ENCODE measurements around the gene TBL3.
"Not testable (repeated sequence)": the region's sequence is repeated elsewhere in the genome, so short reads cannot be mapped to it uniquely, and the experiment has no call there.

Gene TBL3

GRCh38 chr16:2002406-2003230 is 30.8 kb downstream of the TBL3 start:
- no peak for DNase-seq

GRCh38 chr16:2003231-2003826 is 31.5 kb downstream of the TBL3 start:
- DNase-seq, result no peak

- peak; percentile 34 to 52 for DNase-seq
Observed at GRCh38 chr16:2003827-2004641, 32.2 kb downstream of the TBL3 start.

GRCh38 chr16:2004795-2005517 is 33.1 kb downstream of the TBL3 start:
- no peak for DNase-seq

- peak in 1 of 2 donors; percentile 19 for DNase-seq
Observed at GRCh38 chr16:2005646-2006045, 33.8 kb downstream of the TBL3 start.

GRCh38 chr16:2006317-2006716 is 34.5 kb downstream of the TBL3 start:
- no peak for DNase-seq

- no peak for DNase-seq
Observed at GRCh38 chr16:2007081-2007836, 35.4 kb downstream of the TBL3 start.

GRCh38 chr16:2008009-2008526 is 36.2 kb downstream of the TBL3 start:
- DNase-seq, result no peak

GRCh38 chr16:2008631-2009163 is 36.8 kb downstream of the TBL3 start:
- no peak for DNase-seq

GRCh38 chr16:2009164-2009711 is 37.4 kb downstream of the TBL3 start:
- no peak for DNase-seq

GRCh38 chr16:2009791-2010510 is 38.1 kb downstream of the TBL3 start, which contains the start of gene ZNF598:
ZNF598 (minus strand) TSS chr16:2009821.
- peak; percentile 75 to 76 for DNase-seq

GRCh38 chr16:2011726-2012125 is 39.9 kb downstream of the TBL3 start:
- DNase-seq, result not testable (repeated sequence)

GRCh38 chr16:2013527-2013926 is 41.7 kb downstream of the TBL3 start:
- DNase-seq, result no peak

GRCh38 chr16:2015117-2015946 is 43.5 kb downstream of the TBL3 start:
- no peak for DNase-seq

GRCh38 chr16:2015947-2016208 is 44.0 kb downstream of the TBL3 start:
- no peak for DNase-seq

- no peak for DNase-seq
Observed at GRCh38 chr16:2016407-2016922, 44.6 kb downstream of the TBL3 start.

- DNase-seq, result no peak
Observed at GRCh38 chr16:2019518-2019920, 47.7 kb downstream of the TBL3 start, which contains the start of gene NPW. NPW (plus strand) TSS chr16:2019785.

- no peak for DNase-seq
Observed at GRCh38 chr16:2019921-2020831, 48.3 kb downstream of the TBL3 start.
